B cell (primary cell): ENCODE measurements around the gene DCHS1. TPM values are rescaled to one million over a fixed set of nuclear protein-coding genes. Genes with fewer than 3 reads are reported as not detected.

Experiments
- ATAC-seq: fragments of 200-7000 bp; cut with Tn5 transposase; one replicate; pipeline ENCODE4 v1.10.0; 2021; ENCODE audit warnings: low read depth, mild to moderate bottlenecking, moderate number of reproducible peaks, moderate library complexity
- CTCF ChIA-PET: fragments of 350-600 bp; sonication (Branson Sonifier 250); formaldehyde crosslinking; loops from one replicate; lab custom pipeline; 2021; ENCODE audit warnings: antibody characterized with exemption, inconsistent platforms; lab: Charles Lee
- POLR2A ChIA-PET: fragments of 350-600 bp; sonication (Branson Sonifier 250); formaldehyde crosslinking; loops from one replicate; lab custom pipeline; 2021; ENCODE audit warnings: antibody characterized with exemption; lab: Charles Lee
- DNase-seq: peaks from one replicate; pipeline ENCODE4 v3.0.0; 2013
- H2AFZ ChIP-seq: 2 replicates; pipeline ENCODE4 v1.6.1; 2012; ENCODE audit warnings: mild to moderate bottlenecking, low read depth, low read length; ENCODE audit not compliant: insufficient read depth, poor library complexity, severe bottlenecking
- H3K27ac ChIP-seq, 2 donors: 1 replicate in 1 of 2; 2 replicates in 1 of 2; pipeline ENCODE4 v1.5.1; 2012 to 2013; ENCODE audit warnings: low read length in 2 of 2, mild to moderate bottlenecking in 2 of 2, moderate library complexity in 1 of 2
- H3K27me3 ChIP-seq, 4 experiments: fragments of 200-600 bp in 1 of 4; sonication (generic) in 1 of 4; replicated peaks in 1 of 4; 1 replicate in 2 of 4; 2 replicates in 2 of 4; pipeline versions ENCODE4 v1.6.1 to v1.7.0; 2013 to 2016; ENCODE audit warnings: low read length in 3 of 4, mild to moderate bottlenecking in 2 of 4, mixed read lengths in 1 of 4, moderate library complexity in 1 of 4; ENCODE audit not compliant: insufficient read depth in 4 of 4, control insufficient read depth in 3 of 4; ENCODE audit errors: control extremely low read depth in 1 of 4
- H3K36me3 ChIP-seq, 2 experiments: replicated peaks in 1 of 2; 1 replicate in 1 of 2; 2 replicates in 1 of 2; pipeline versions ENCODE4 v1.6.1 to v1.7.1; 2013; ENCODE audit warnings: low read length in 1 of 2; ENCODE audit not compliant: insufficient read depth in 2 of 2, control insufficient read depth in 1 of 2; ENCODE audit errors: control extremely low read depth in 1 of 2, extremely low read depth in 1 of 2
- H3K4me1 ChIP-seq, 2 donors: fragments of 200-600 bp in 1 of 2; sonication (generic) in 1 of 2; 1 replicate in 1 of 2; 2 replicates in 1 of 2; pipeline versions ENCODE4 v1.5.1 to v1.6.1; 2013 to 2017; ENCODE audit warnings: low read length in 2 of 2; ENCODE audit not compliant: control insufficient read depth in 2 of 2, insufficient read depth in 2 of 2
- H3K4me2 ChIP-seq: replicated peaks from 2 replicates; pipeline ENCODE3; 2012; ENCODE audit warnings: mild to moderate bottlenecking, low read depth, low read length; ENCODE audit not compliant: poor library complexity, severe bottlenecking
- H3K4me3 ChIP-seq, 5 experiments: fragments of 200-600 bp in 1 of 5; sonication (generic) in 1 of 5; 1 replicate in 3 of 5; 2 replicates in 2 of 5; pipeline versions ENCODE4 v1.5.1 to v1.7.0; 2011 to 2016; ENCODE audit warnings: low read length in 4 of 5, mild to moderate bottlenecking in 4 of 5, low read depth in 2 of 5, control low read depth in 1 of 5, moderate library complexity in 1 of 5; ENCODE audit not compliant: insufficient read depth in 1 of 5; ENCODE audit errors: control extremely low read depth in 1 of 5, extremely low read depth in 1 of 5
- H3K79me2 ChIP-seq: fragments of 200-600 bp; sonication (generic); one replicate; pipeline ENCODE4 v1.6.0; 2016; ENCODE audit warnings: low read length; ENCODE audit not compliant: control insufficient read depth, insufficient read depth
- H3K9ac ChIP-seq: fragments of 200-600 bp; sonication (generic); 2 replicates; pipeline ENCODE4 v1.6.1; 2017; ENCODE audit warnings: mild to moderate bottlenecking, low read length, moderate library complexity
- H3K9me3 ChIP-seq, 3 donors: one replicate each; pipeline versions ENCODE4 v1.6.1 to v1.7.1; 2013; ENCODE audit warnings: low read length in 2 of 3; ENCODE audit not compliant: control insufficient read depth in 2 of 3, insufficient read depth in 1 of 3; ENCODE audit errors: control extremely low read depth in 1 of 3
- H4K20me1 ChIP-seq: 2 replicates; pipeline ENCODE4 v1.6.0; 2012; ENCODE audit warnings: mild to moderate bottlenecking, low read length; ENCODE audit not compliant: insufficient read depth, control insufficient read depth, poor library complexity, severe bottlenecking
- H3K27ac Mint-ChIP-seq: one replicate; pipeline ENCODE4 v1.8.0; 2021; ENCODE audit warnings: mixed read lengths
- H3K27me3 Mint-ChIP-seq: one replicate; pipeline ENCODE4 v1.8.0; 2021; ENCODE audit warnings: mixed read lengths
- H3K4me1 Mint-ChIP-seq: one replicate; pipeline ENCODE4 v1.8.0; 2021; ENCODE audit warnings: mixed read lengths
- H3K4me3 Mint-ChIP-seq: one replicate; pipeline ENCODE4 v1.8.0; 2021; ENCODE audit warnings: mixed read lengths
- H3K9me3 Mint-ChIP-seq: one replicate; pipeline ENCODE4 v1.8.0; 2022; ENCODE audit warnings: mixed read lengths; ENCODE audit not compliant: insufficient read depth
- CTCF ChIP-seq: fragments of 200-600 bp; IDR thresholded peaks from one replicate; pipeline ENCODE4 v1.8.0; 2022; ENCODE audit warnings: antibody characterized with exemption, mild to moderate bottlenecking
- EZH2 ChIP-seq: IDR thresholded peaks from 2 replicates; pipeline ENCODE4 v1.6.1; 2012; ENCODE audit warnings: borderline replicate concordance, low read depth, mild to moderate bottlenecking, moderate library complexity, low read length; ENCODE audit not compliant: insufficient read depth, poor library complexity, severe bottlenecking
- WGBS: methylation state at CpG from one replicate; pipeline ENCODE4 v1.1.5; 2013; ENCODE audit warnings: missing lambda C conversion rate; ENCODE audit not compliant: insufficient coverage; 5-methylcytosine and 5-hydroxymethylcytosine counted together
- intact Hi-C: fragments of 100-400 bp; cut with micrococcal nuclease; formaldehyde crosslinking; loops from one replicate; pipeline ENCODE4 v1.10.0; 2022
- polyA plus RNA-seq: library from polyadenylated mRNA; depleted of rRNA; stranded (reverse); fragments of >200 nt; gene quantifications from 2 replicates; pipeline ENCODE4 v1.2.3, GENCODE V29; 2012
- total RNA-seq, 2 donors: library from RNA; stranded (reverse); fragments of 120-200 nt in 1 of 2; gene quantifications; 1 replicate in 1 of 2; 2 replicates in 1 of 2; pipeline versions ENCODE4 v1.2.3 to v1.2.4, GENCODE V29; 2013 to 2022

DCHS1 gene
- total and polyA plus RNA-seq, 2 donors (not counting 1 experiment from before 2014, with no cell fraction given) = 0.31 to 0.84 TPM

GRCh38 chr11:6654281-6655019, 1.2 kb downstream of the DCHS1 start:
- CTCF ChIA-PET = interaction anchor here (2.8 kb wide), 1 partner anchor 123 kb away, joined by 9 read pairs; no protein-coding TSS in a partner anchor
- H3K4me3 ChIP-seq = no peak overlapping the region
- peaks cover 10 to 12% of the 10 kb centered on the region in 2 donors for H3K4me1 ChIP-seq
- POLR2A ChIA-PET = no interaction called here
- H2AFZ ChIP-seq = peak overlapping the region; percentile 66
- no peaks in the 10 kb centered on the region for H3K36me3 ChIP-seq
- H3K27me3 ChIP-seq = peaks cover 0 to 19% (median 12%) of the 10 kb centered on the region in 4 experiments
- DNase-seq (no peak), ATAC-seq (no peak)
- 83% methylated on average over 8 of the region's 9 CpGs for WGBS
- Mint-ChIP-seq H3K4me1 (peaks cover 9% of the 10 kb centered on the region), H3K4me3 (no peak overlapping the region), H3K27me3 (peaks cover 13% of the 10 kb centered on the region), H3K9me3 (no peaks in the 10 kb centered on the region), H3K27ac (no peak overlapping the region)
- intact Hi-C loops = no loop called here
- no peak overlapping the region for H3K9ac ChIP-seq
- TF ChIP-seq CTCF = no peak
- H3K9me3 ChIP-seq = no peaks in the 10 kb centered on the region
- H3K27ac ChIP-seq = no peak overlapping the region
- no peaks in the 10 kb centered on the region for H4K20me1 ChIP-seq
- peak overlapping the region; percentile 76 for H3K4me2 ChIP-seq
- no peaks in the 10 kb centered on the region for H3K79me2 ChIP-seq

GRCh38 chr11:6653656-6654055, 2.0 kb downstream of the DCHS1 start:
- WGBS = 94% methylated on average over 2 of the region's 2 CpGs
- intact Hi-C loops = no loop called here
- no peak overlapping the region for H3K4me3 Mint-ChIP-seq

More at GRCh38 chr11:6653656-6654055, 2.0 kb downstream of the DCHS1 start:
- Histone ChIP-seq H3K4me3 (no peak overlapping the region), H3K4me1 (peaks cover 10 to 13% of the 10 kb centered on the region in 2 donors), H3K9me3 (no peaks in the 10 kb centered on the region), H3K27me3 (peaks cover 0 to 19% (median 12%) of the 10 kb centered on the region in 4 experiments), H3K4me2 (no peak overlapping the region), H3K36me3 (no peaks in the 10 kb centered on the region), H2AFZ (no peak overlapping the region), H3K79me2 (no peaks in the 10 kb centered on the region), H4K20me1 (no peaks in the 10 kb centered on the region), H3K27ac (no peak overlapping the region), H3K9ac (no peak overlapping the region)
- TF ChIP-seq EZH2 (no peak), CTCF (no peak)
- DNase-seq = no peak
- CTCF ChIA-PET = interaction anchor here (2.8 kb wide), 1 partner anchor 123 kb away, joined by 9 read pairs; no protein-coding TSS in a partner anchor
- Mint-ChIP-seq H3K9me3 (no peaks in the 10 kb centered on the region), H3K27me3 (peaks cover 13% of the 10 kb centered on the region), H3K27ac (no peak overlapping the region), H3K4me1 (peaks cover 9% of the 10 kb centered on the region)
- no peak for ATAC-seq
- POLR2A ChIA-PET = no interaction called here
